ENCODE results near the gene FADS1.

Gene FADS1

GRCh38 chr11:61795876-61796526 lies 20.8 kb downstream of the FADS1 start:
- Histone ChIP-seq H3K27ac (ENCODE audit: low read depth in 2 of 2, low read length in 2 of 2) (no peak overlapping the region), H3K4me3 (ENCODE audit: low read length in 2 of 2) (no peak overlapping the region), H3K27me3 (ENCODE audit: control insufficient read depth in 2 of 2, insufficient read depth in 2 of 2, low read length in 2 of 2) (no peaks in the 10 kb centered on the region), H3K9me3 (ENCODE audit: control insufficient read depth in 2 of 2, low read length in 2 of 2) (no peaks in the 10 kb centered on the region), H3K4me1 (ENCODE audit: control insufficient read depth in 2 of 2, insufficient read depth in 2 of 2, low read length in 2 of 2) (peaks cover 13 to 15% of the 10 kb centered on the region in 2 donors), H3K9ac (ENCODE audit: low read depth in 1 of 2, low read length in 2 of 2) (no peak overlapping the region), H3K36me3 (ENCODE audit: control insufficient read depth in 2 of 2, insufficient read depth in 2 of 2, low read length in 2 of 2) (peaks cover 0 to 6% of the 10 kb centered on the region in 2 donors)

GRCh38 chr11:61795459-61795858 lies 21.3 kb downstream of the FADS1 start:
- Histone ChIP-seq H3K36me3 (ENCODE audit: control insufficient read depth in 2 of 2, insufficient read depth in 2 of 2, low read length in 2 of 2) (peaks cover 0 to 8% of the 10 kb centered on the region in 2 donors), H3K27ac (ENCODE audit: low read depth in 2 of 2, low read length in 2 of 2) (no peak overlapping the region), H3K4me3 (ENCODE audit: low read length in 2 of 2) (no peak overlapping the region), H3K27me3 (ENCODE audit: control insufficient read depth in 2 of 2, insufficient read depth in 2 of 2, low read length in 2 of 2) (no peaks in the 10 kb centered on the region), H3K9ac (ENCODE audit: low read depth in 1 of 2, low read length in 2 of 2) (no peak overlapping the region), H3K4me1 (ENCODE audit: control insufficient read depth in 2 of 2, insufficient read depth in 2 of 2, low read length in 2 of 2) (peaks cover 13 to 15% of the 10 kb centered on the region in 2 donors), H3K9me3 (ENCODE audit: control insufficient read depth in 2 of 2, low read length in 2 of 2) (no peaks in the 10 kb centered on the region)

- H3K9ac ChIP-seq (ENCODE audit: low read depth in 1 of 2, low read length in 2 of 2) = no peak overlapping the region
- H3K9me3 ChIP-seq (ENCODE audit: control insufficient read depth in 2 of 2, low read length in 2 of 2) = no peaks in the 10 kb centered on the region
- H3K4me3 ChIP-seq (ENCODE audit: low read length in 2 of 2) = no peak overlapping the region
Observed at GRCh38 chr11:61794579-61794978, 22.2 kb downstream of the FADS1 start.

GRCh38 chr11:61793829-61794204 lies 23.0 kb downstream of the FADS1 start:
- no peak overlapping the region for H3K27ac ChIP-seq (ENCODE audit: low read depth in 2 of 2, low read length in 2 of 2)

More at GRCh38 chr11:61794579-61794978, 22.2 kb downstream of the FADS1 start:
- Histone ChIP-seq H3K4me1 (ENCODE audit: control insufficient read depth in 2 of 2, insufficient read depth in 2 of 2, low read length in 2 of 2) (peaks cover 13 to 15% of the 10 kb centered on the region in 2 donors), H3K36me3 (ENCODE audit: control insufficient read depth in 2 of 2, insufficient read depth in 2 of 2, low read length in 2 of 2) (peaks cover 8 to 16% of the 10 kb centered on the region in 2 donors), H3K27me3 (ENCODE audit: control insufficient read depth in 2 of 2, insufficient read depth in 2 of 2, low read length in 2 of 2) (no peaks in the 10 kb centered on the region), H3K27ac (ENCODE audit: low read depth in 2 of 2, low read length in 2 of 2) (no peak overlapping the region)

GRCh38 chr11:61793083-61793828 lies 23.5 kb downstream of the FADS1 start:
- no peaks in the 10 kb centered on the region for H3K9me3 ChIP-seq (ENCODE audit: control insufficient read depth in 2 of 2, low read length in 2 of 2)
- H3K4me1 ChIP-seq (ENCODE audit: control insufficient read depth in 2 of 2, insufficient read depth in 2 of 2, low read length in 2 of 2) = peaks cover 13 to 15% of the 10 kb centered on the region in 2 donors
- H3K27me3 ChIP-seq (ENCODE audit: control insufficient read depth in 2 of 2, insufficient read depth in 2 of 2, low read length in 2 of 2) = no peaks in the 10 kb centered on the region
- peak overlapping the region; percentile 88 to 96 for H3K27ac ChIP-seq (ENCODE audit: low read depth in 2 of 2, low read length in 2 of 2)
- peak overlapping the region; percentile 88 to 97 for H3K4me3 ChIP-seq (ENCODE audit: low read length in 2 of 2)
- H3K36me3 ChIP-seq (ENCODE audit: control insufficient read depth in 2 of 2, insufficient read depth in 2 of 2, low read length in 2 of 2) = peaks cover 15 to 29% of the 10 kb centered on the region in 2 donors
- H3K9ac ChIP-seq (ENCODE audit: low read depth in 1 of 2, low read length in 2 of 2) = peak overlapping the region; percentile 92 to 94

More at GRCh38 chr11:61793829-61794204, 23.0 kb downstream of the FADS1 start:
- Histone ChIP-seq H3K9me3 (ENCODE audit: control insufficient read depth in 2 of 2, low read length in 2 of 2) (no peaks in the 10 kb centered on the region), H3K36me3 (ENCODE audit: control insufficient read depth in 2 of 2, insufficient read depth in 2 of 2, low read length in 2 of 2) (peaks cover 10 to 24% of the 10 kb centered on the region in 2 donors), H3K9ac (ENCODE audit: low read depth in 1 of 2, low read length in 2 of 2) (no peak overlapping the region), H3K4me1 (ENCODE audit: control insufficient read depth in 2 of 2, insufficient read depth in 2 of 2, low read length in 2 of 2) (peaks cover 13 to 15% of the 10 kb centered on the region in 2 donors), H3K4me3 (ENCODE audit: low read length in 2 of 2) (peak overlapping the region in 1 of 2 donors; percentile 88), H3K27me3 (ENCODE audit: control insufficient read depth in 2 of 2, insufficient read depth in 2 of 2, low read length in 2 of 2) (no peaks in the 10 kb centered on the region)

- peak within 1 kb of the TSS; percentile 92 to 94 for H3K9ac ChIP-seq (ENCODE audit: low read depth in 1 of 2, low read length in 2 of 2)
- peaks cover 13 to 15% of the 10 kb centered on the region in 2 donors for H3K4me1 ChIP-seq (ENCODE audit: control insufficient read depth in 2 of 2, insufficient read depth in 2 of 2, low read length in 2 of 2)
- no peaks in the 10 kb centered on the region for H3K27me3 ChIP-seq (ENCODE audit: control insufficient read depth in 2 of 2, insufficient read depth in 2 of 2, low read length in 2 of 2)
- H3K4me3 ChIP-seq (ENCODE audit: low read length in 2 of 2) = peak within 1 kb of the TSS; percentile 88 to 97
- H3K36me3 ChIP-seq (ENCODE audit: control insufficient read depth in 2 of 2, insufficient read depth in 2 of 2, low read length in 2 of 2) = peaks cover 22 to 35% of the 10 kb centered on the region in 2 donors
- H3K27ac ChIP-seq (ENCODE audit: low read depth in 2 of 2, low read length in 2 of 2) = peak within 1 kb of the TSS; percentile 88 to 96
- H3K9me3 ChIP-seq (ENCODE audit: control insufficient read depth in 2 of 2, low read length in 2 of 2) = no peaks in the 10 kb centered on the region
Observed at GRCh38 chr11:61792310-61793082, 24.3 kb downstream of the FADS1 start, which contains the start of the genes FEN1 and TMEM258. TSS of gene FEN1 (plus strand) at chr11:61792911. CDS start at chr11:61795362, 2,451 bp downstream. TSS of gene TMEM258 (minus strand) at chr11:61792599. CDS start at chr11:61792558, 41 bp downstream.

GRCh38 chr11:61791737-61792309 lies 25.0 kb downstream of the FADS1 start:
- Histone ChIP-seq H3K27ac (ENCODE audit: low read depth in 2 of 2, low read length in 2 of 2) (peak overlapping the region; percentile 88 to 96), H3K27me3 (ENCODE audit: control insufficient read depth in 2 of 2, insufficient read depth in 2 of 2, low read length in 2 of 2) (no peaks in the 10 kb centered on the region), H3K9ac (ENCODE audit: low read depth in 1 of 2, low read length in 2 of 2) (peak overlapping the region; percentile 92 to 94), H3K4me3 (ENCODE audit: low read length in 2 of 2) (peak overlapping the region; percentile 88 to 97), H3K36me3 (ENCODE audit: control insufficient read depth in 2 of 2, insufficient read depth in 2 of 2, low read length in 2 of 2) (peaks cover 29 to 42% of the 10 kb centered on the region in 2 donors), H3K4me1 (ENCODE audit: control insufficient read depth in 2 of 2, insufficient read depth in 2 of 2, low read length in 2 of 2) (peaks cover 13 to 15% of the 10 kb centered on the region in 2 donors), H3K9me3 (ENCODE audit: control insufficient read depth in 2 of 2, low read length in 2 of 2) (no peaks in the 10 kb centered on the region)

- Histone ChIP-seq H3K4me1 (ENCODE audit: control insufficient read depth in 2 of 2, insufficient read depth in 2 of 2, low read length in 2 of 2) (peaks cover 7 to 9% of the 10 kb centered on the region in 2 donors), H3K9ac (ENCODE audit: low read depth in 1 of 2, low read length in 2 of 2) (no peak overlapping the region), H3K27ac (ENCODE audit: low read depth in 2 of 2, low read length in 2 of 2) (no peak overlapping the region), H3K36me3 (ENCODE audit: control insufficient read depth in 2 of 2, insufficient read depth in 2 of 2, low read length in 2 of 2) (peaks cover 35 to 61% of the 10 kb centered on the region in 2 donors), H3K27me3 (ENCODE audit: control insufficient read depth in 2 of 2, insufficient read depth in 2 of 2, low read length in 2 of 2) (no peaks in the 10 kb centered on the region), H3K9me3 (ENCODE audit: control insufficient read depth in 2 of 2, low read length in 2 of 2) (no peaks in the 10 kb centered on the region), H3K4me3 (ENCODE audit: low read length in 2 of 2) (no peak overlapping the region)
Observed at GRCh38 chr11:61787928-61788491, 28.8 kb downstream of the FADS1 start.

- Histone ChIP-seq H3K9ac (ENCODE audit: low read depth in 1 of 2, low read length in 2 of 2) (no peak overlapping the region), H3K9me3 (ENCODE audit: control insufficient read depth in 2 of 2, low read length in 2 of 2) (no peaks in the 10 kb centered on the region), H3K27ac (ENCODE audit: low read depth in 2 of 2, low read length in 2 of 2) (no peak overlapping the region), H3K4me1 (ENCODE audit: control insufficient read depth in 2 of 2, insufficient read depth in 2 of 2, low read length in 2 of 2) (no peaks in the 10 kb centered on the region), H3K27me3 (ENCODE audit: control insufficient read depth in 2 of 2, insufficient read depth in 2 of 2, low read length in 2 of 2) (no peaks in the 10 kb centered on the region), H3K36me3 (ENCODE audit: control insufficient read depth in 2 of 2, insufficient read depth in 2 of 2, low read length in 2 of 2) (peaks cover 35 to 61% of the 10 kb centered on the region in 2 donors), H3K4me3 (ENCODE audit: low read length in 2 of 2) (no peak overlapping the region)
Observed at GRCh38 chr11:61785837-61786402, 30.9 kb downstream of the FADS1 start.

All from mucosa of rectum (tissue), 2 donors.